ENCODE measurements around the gene GABRA5.

DNA sequence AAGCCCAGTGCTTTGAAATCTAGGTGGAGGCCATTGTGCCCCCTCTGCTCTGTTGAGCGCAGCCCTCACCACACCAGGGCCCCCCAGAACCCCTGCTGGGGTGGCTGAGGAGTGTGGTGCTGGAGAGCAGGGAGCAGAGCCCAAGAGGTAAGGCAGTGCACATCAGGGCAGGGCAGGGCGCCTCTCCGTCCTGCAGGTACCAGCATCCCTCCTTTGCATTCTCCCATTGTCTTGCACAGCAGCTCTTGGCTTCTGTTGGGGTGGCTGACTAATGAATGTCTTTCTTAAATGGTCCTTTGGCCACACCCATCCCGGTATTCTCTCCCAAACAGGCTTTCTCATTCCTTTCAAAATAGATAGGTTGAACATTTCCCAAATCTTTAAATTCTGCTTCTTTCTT is 62.7 kb downstream of the GABRA5 start:
- no peak for TF ChIP-seq CTCF (conservative IDR thresholded peaks at IDR 0.05; ENCODE audit: low read depth in 2 of 2)
- no peak for TF ChIP-seq POLR2AphosphoS5 (IDR thresholded peaks at IDR 0.05; ENCODE audit: low read depth)
- TF ChIP-seq EZH2 (IDR thresholded peaks at IDR 0.05; ENCODE audit: low read depth, unreplicated experiment), result no peak
- no peak for TF ChIP-seq EZH2phosphoT487 (IDR thresholded peaks at IDR 0.05; ENCODE audit: unreplicated experiment)
- TF ChIP-seq REST (IDR thresholded peaks at IDR 0.05; ENCODE audit: unreplicated experiment), result no peak
- no peak for TF ChIP-seq JUNB (IDR thresholded peaks at IDR 0.05; ENCODE audit: unreplicated experiment)
- no peak for TF ChIP-seq ZNF114 (CRISPR knock-in tag; IDR thresholded peaks at IDR 0.05)
- TF ChIP-seq ETS1 (IDR thresholded peaks at IDR 0.05), result no peak
- TF ChIP-seq ZNF331 (CRISPR knock-in tag; IDR thresholded peaks at IDR 0.05; ENCODE audit: low read depth), result no peak
- TF ChIP-seq CREB1 (CRISPR knock-in tag; IDR thresholded peaks at IDR 0.05; ENCODE audit: low read depth), result no peak
- TF ChIP-seq STAT1 (IDR thresholded peaks at IDR 0.05; ENCODE audit: unreplicated experiment), result no peak
- TF ChIP-seq, protein P1, sequence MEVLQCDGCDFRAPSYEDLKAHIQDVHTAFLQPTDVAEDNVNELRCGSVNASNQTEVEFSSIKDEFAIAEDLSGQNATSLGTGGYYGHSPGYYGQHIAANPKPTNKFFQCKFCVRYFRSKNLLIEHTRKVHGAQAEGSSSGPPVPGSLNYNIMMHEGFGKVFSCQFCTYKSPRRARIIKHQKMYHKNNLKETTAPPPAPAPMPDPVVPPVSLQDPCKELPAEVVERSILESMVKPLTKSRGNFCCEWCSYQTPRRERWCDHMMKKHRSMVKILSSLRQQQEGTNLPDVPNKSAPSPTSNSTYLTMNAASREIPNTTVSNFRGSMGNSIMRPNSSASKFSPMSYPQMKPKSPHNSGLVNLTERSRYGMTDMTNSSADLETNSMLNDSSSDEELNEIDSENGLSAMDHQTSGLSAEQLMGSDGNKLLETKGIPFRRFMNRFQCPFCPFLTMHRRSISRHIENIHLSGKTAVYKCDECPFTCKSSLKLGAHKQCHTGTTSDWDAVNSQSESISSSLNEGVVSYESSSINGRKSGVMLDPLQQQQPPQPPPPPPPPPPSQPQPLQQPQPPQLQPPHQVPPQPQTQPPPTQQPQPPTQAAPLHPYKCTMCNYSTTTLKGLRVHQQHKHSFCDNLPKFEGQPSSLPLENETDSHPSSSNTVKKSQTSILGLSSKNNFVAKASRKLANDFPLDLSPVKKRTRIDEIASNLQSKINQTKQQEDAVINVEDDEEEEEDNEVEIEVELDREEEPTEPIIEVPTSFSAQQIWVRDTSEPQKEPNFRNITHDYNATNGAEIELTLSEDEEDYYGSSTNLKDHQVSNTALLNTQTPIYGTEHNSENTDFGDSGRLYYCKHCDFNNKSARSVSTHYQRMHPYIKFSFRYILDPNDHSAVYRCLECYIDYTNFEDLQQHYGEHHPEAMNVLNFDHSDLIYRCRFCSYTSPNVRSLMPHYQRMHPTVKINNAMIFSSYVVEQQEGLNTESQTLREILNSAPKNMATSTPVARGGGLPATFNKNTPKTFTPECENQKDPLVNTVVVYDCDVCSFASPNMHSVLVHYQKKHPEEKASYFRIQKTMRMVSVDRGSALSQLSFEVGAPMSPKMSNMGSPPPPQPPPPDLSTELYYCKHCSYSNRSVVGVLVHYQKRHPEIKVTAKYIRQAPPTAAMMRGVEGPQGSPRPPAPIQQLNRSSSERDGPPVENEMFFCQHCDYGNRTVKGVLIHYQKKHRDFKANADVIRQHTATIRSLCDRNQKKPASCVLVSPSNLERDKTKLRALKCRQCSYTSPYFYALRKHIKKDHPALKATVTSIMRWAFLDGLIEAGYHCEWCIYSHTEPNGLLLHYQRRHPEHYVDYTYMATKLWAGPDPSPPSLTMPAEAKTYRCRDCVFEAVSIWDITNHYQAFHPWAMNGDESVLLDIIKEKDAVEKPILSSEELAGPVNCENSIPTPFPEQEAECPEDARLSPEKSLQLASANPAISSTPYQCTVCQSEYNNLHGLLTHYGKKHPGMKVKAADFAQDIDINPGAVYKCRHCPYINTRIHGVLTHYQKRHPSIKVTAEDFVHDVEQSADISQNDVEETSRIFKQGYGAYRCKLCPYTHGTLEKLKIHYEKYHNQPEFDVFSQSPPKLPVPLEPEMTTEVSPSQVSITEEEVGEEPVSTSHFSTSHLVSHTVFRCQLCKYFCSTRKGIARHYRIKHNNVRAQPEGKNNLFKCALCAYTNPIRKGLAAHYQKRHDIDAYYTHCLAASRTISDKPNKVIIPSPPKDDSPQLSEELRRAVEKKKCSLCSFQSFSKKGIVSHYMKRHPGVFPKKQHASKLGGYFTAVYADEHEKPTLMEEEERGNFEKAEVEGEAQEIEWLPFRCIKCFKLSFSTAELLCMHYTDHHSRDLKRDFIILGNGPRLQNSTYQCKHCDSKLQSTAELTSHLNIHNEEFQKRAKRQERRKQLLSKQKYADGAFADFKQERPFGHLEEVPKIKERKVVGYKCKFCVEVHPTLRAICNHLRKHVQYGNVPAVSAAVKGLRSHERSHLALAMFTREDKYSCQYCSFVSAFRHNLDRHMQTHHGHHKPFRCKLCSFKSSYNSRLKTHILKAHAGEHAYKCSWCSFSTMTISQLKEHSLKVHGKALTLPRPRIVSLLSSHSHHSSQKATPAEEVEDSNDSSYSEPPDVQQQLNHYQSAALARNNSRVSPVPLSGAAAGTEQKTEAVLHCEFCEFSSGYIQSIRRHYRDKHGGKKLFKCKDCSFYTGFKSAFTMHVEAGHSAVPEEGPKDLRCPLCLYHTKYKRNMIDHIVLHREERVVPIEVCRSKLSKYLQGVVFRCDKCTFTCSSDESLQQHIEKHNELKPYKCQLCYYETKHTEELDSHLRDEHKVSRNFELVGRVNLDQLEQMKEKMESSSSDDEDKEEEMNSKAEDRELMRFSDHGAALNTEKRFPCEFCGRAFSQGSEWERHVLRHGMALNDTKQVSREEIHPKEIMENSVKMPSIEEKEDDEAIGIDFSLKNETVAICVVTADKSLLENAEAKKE (CRISPR knock-in tag; IDR thresholded peaks at IDR 0.05), result no peak
- no peak for TF ChIP-seq NANOG (IDR thresholded peaks at IDR 0.05; ENCODE audit: borderline replicate concordance)

Measured in GM23338 (cell line).